C4-2B (cell line): Measurements from ENCODE around the gene HSPB6.

Experiments
- ZFX ChIP-seq: fragments of 450-650 bp; IDR thresholded peaks from 2 replicates; pipeline ENCODE4 v1.6.1; 2017
- TF ChIP-seq, protein P1 (sequence below): fragments of 450-650 bp; conservative IDR thresholded peaks from 2 replicates; pipeline ENCODE4 v1.5.1; 2017; ENCODE audit warnings: mild to moderate bottlenecking

GRCh38 chr19:35729021-35729420 lies 27.8 kb downstream of the HSPB6 start:
- TF ChIP-seq, protein P1, sequence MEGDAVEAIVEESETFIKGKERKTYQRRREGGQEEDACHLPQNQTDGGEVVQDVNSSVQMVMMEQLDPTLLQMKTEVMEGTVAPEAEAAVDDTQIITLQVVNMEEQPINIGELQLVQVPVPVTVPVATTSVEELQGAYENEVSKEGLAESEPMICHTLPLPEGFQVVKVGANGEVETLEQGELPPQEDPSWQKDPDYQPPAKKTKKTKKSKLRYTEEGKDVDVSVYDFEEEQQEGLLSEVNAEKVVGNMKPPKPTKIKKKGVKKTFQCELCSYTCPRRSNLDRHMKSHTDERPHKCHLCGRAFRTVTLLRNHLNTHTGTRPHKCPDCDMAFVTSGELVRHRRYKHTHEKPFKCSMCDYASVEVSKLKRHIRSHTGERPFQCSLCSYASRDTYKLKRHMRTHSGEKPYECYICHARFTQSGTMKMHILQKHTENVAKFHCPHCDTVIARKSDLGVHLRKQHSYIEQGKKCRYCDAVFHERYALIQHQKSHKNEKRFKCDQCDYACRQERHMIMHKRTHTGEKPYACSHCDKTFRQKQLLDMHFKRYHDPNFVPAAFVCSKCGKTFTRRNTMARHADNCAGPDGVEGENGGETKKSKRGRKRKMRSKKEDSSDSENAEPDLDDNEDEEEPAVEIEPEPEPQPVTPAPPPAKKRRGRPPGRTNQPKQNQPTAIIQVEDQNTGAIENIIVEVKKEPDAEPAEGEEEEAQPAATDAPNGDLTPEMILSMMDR: no peak
- TF ChIP-seq ZFX: no peak
